H1 (cell line): Measurements from ENCODE around the gene SBF2. TPM values are rescaled to one million over a fixed set of nuclear protein-coding genes. Genes with fewer than 3 reads are reported as not detected.
"Not testable (repeated sequence)": the region's sequence is repeated elsewhere in the genome, so short reads cannot be mapped to it uniquely, and the experiment has no call there.

Source experiments
- CTCF ChIA-PET: fragments of 300-600 bp; sonication (Branson Sonifier 250); formaldehyde crosslinking; loops from one replicate; lab custom pipeline; 2021; ENCODE audit not compliant: partially characterized antibody; lab: Charles Lee
- POLR2A ChIA-PET: fragments of 300-600 bp; sonication (Branson Sonifier 250); formaldehyde crosslinking; loops from one replicate; lab custom pipeline; 2021; ENCODE audit warnings: inconsistent platforms; ENCODE audit not compliant: partially characterized antibody; lab: Charles Lee
- DNase-seq, 2 experiments: peaks; one replicate each; pipeline versions ENCODE4 v3.0.0 to v3.0.0-alpha.2; 2010 to 2022; ENCODE audit warnings: low spot score in 2 of 2, low read depth in 1 of 2, mixed read lengths in 1 of 2
- FAIRE-seq: peaks from 2 replicates; lab custom pipeline; 2011; peaks lifted over from hg19 to GRCh38; lab: Jason Lieb, UNC
- H2AFZ ChIP-seq: 2 replicates; pipeline ENCODE4 v1.8.1; 2012; ENCODE audit warnings: low read length, inconsistent platforms
- H2AK5ac ChIP-seq: 2 replicates; pipeline ENCODE4 v1.6.1; 2013; ENCODE audit warnings: low read depth, low read length
- H2BK120ac ChIP-seq: replicated peaks from 2 replicates; pipeline ENCODE3; 2013; ENCODE audit warnings: low read depth, low read length, inconsistent platforms
- H2BK12ac ChIP-seq: 2 replicates; pipeline ENCODE4 v1.6.1; 2013; ENCODE audit warnings: low read depth, low read length
- H2BK15ac ChIP-seq: 2 replicates; pipeline ENCODE4 v1.6.1; 2013; ENCODE audit warnings: low read length
- H2BK20ac ChIP-seq: 2 replicates; pipeline ENCODE4 v1.6.1; 2013; ENCODE audit warnings: low read length
- H2BK5ac ChIP-seq: 2 replicates; pipeline ENCODE4 v1.6.1; 2013; ENCODE audit warnings: low read depth, low read length
- H3K14ac ChIP-seq: 2 replicates; pipeline ENCODE4 v1.6.1; 2013; ENCODE audit warnings: inconsistent platforms; ENCODE audit not compliant: insufficient read length
- H3K18ac ChIP-seq: 2 replicates; pipeline ENCODE4 v1.6.1; 2013; ENCODE audit warnings: low read length; ENCODE audit errors: extremely low read depth
- H3K23ac ChIP-seq: 2 replicates; pipeline ENCODE4 v1.6.1; 2013; ENCODE audit warnings: inconsistent platforms; ENCODE audit not compliant: insufficient read length
- H3K23me2 ChIP-seq: 2 replicates; pipeline ENCODE4 v1.6.1; 2013; ENCODE audit warnings: low read depth, low read length
- H3K27ac ChIP-seq: 2 replicates; pipeline ENCODE4 v1.6.1; 2011; ENCODE audit warnings: low read depth, low read length, inconsistent platforms
- H3K27me3 ChIP-seq, 4 experiments: replicated peaks in 1 of 4; 1 replicate in 1 of 4; 2 replicates in 3 of 4; pipeline versions ENCODE4 v1.6.1 to v1.8.1; 2011 to 2013; ENCODE audit warnings: low read length in 3 of 4, mild to moderate bottlenecking in 3 of 4, inconsistent platforms in 2 of 4, mixed read lengths in 2 of 4, moderate library complexity in 1 of 4; ENCODE audit not compliant: control insufficient read depth in 3 of 4, insufficient read depth in 3 of 4; ENCODE audit errors: extremely low read depth in 1 of 4
- H3K36me3 ChIP-seq, 4 experiments: 2 replicates each; pipeline versions ENCODE4 v1.6.1 to v1.8.1; 2011 to 2013; ENCODE audit warnings: mild to moderate bottlenecking in 4 of 4, low read length in 3 of 4, moderate library complexity in 2 of 4, control low read depth in 1 of 4, inconsistent platforms in 1 of 4; ENCODE audit not compliant: insufficient read depth in 4 of 4, control insufficient read depth in 2 of 4
- H3K4ac ChIP-seq: replicated peaks from 2 replicates; pipeline ENCODE3; 2013; ENCODE audit warnings: low read length, low read depth, mixed read lengths, inconsistent platforms; ENCODE audit not compliant: insufficient read length
- H3K4me1 ChIP-seq, 4 experiments: replicated peaks in 1 of 4; 1 replicate in 1 of 4; 2 replicates in 3 of 4; pipeline versions ENCODE4 v1.6.1 to v1.8.1; 2011 to 2013; ENCODE audit warnings: low read length in 3 of 4, inconsistent platforms in 2 of 4, mixed read lengths in 1 of 4; ENCODE audit not compliant: insufficient read depth in 4 of 4, control insufficient read depth in 3 of 4
- H3K4me2 ChIP-seq, 2 experiments: 2 replicates each; pipeline versions ENCODE4 v1.6.1 to v1.8.1; 2011 to 2013; ENCODE audit warnings: low read depth in 2 of 2, low read length in 2 of 2, control low read depth in 1 of 2, inconsistent platforms in 1 of 2, mild to moderate bottlenecking in 1 of 2; ENCODE audit not compliant: insufficient read depth in 1 of 2
- H3K4me3 ChIP-seq, 4 experiments: fragments of 200-600, 300-600 bp in 1 of 4; sonication (generic), shearing (Covaris generic), sonication (Bioruptor Twin) in 1 of 4; 2 replicates each; pipeline versions ENCODE4 v1.5.1 to v1.8.1; 2011 to 2016; ENCODE audit warnings: low read length in 4 of 4, low read depth in 3 of 4, control low read depth in 2 of 4, inconsistent platforms in 2 of 4, mild to moderate bottlenecking in 2 of 4, mixed read lengths in 1 of 4, moderate library complexity in 1 of 4; ENCODE audit not compliant: insufficient read depth in 2 of 4; ENCODE audit errors: extremely low read depth in 1 of 4
- H3K56ac ChIP-seq: replicated peaks from 2 replicates; pipeline ENCODE3; 2013; ENCODE audit warnings: low read depth, mild to moderate bottlenecking, mixed read lengths, low read length, inconsistent platforms; ENCODE audit not compliant: insufficient read length
- H3K79me1 ChIP-seq: 2 replicates; pipeline ENCODE4 v1.6.1; 2013; ENCODE audit warnings: low read depth, low read length, control low read depth
- H3K79me2 ChIP-seq, 2 experiments: 2 replicates each; pipeline versions ENCODE4 v1.6.1 to v1.8.1; 2012 to 2013; ENCODE audit warnings: low read length in 2 of 2, mild to moderate bottlenecking in 2 of 2, inconsistent platforms in 1 of 2; ENCODE audit not compliant: insufficient read depth in 2 of 2, control insufficient read depth in 1 of 2
- H3K9ac ChIP-seq, 4 experiments: replicated peaks in 1 of 4; 1 replicate in 1 of 4; 2 replicates in 3 of 4; pipeline versions ENCODE4 v1.6.1 to v1.8.1; 2011 to 2013; ENCODE audit warnings: low read depth in 3 of 4, low read length in 3 of 4, control low read depth in 2 of 4, mild to moderate bottlenecking in 2 of 4, moderate library complexity in 2 of 4, inconsistent platforms in 1 of 4; ENCODE audit errors: extremely low read depth in 1 of 4
- H3K9me3 ChIP-seq, 2 experiments: 2 replicates each; pipeline versions ENCODE4 v1.6.1 to v1.8.1; 2012 to 2013; ENCODE audit warnings: mild to moderate bottlenecking in 2 of 2, moderate library complexity in 2 of 2, control low read depth in 1 of 2, inconsistent platforms in 1 of 2, low read depth in 1 of 2, low read length in 1 of 2, mixed read lengths in 1 of 2; ENCODE audit not compliant: insufficient read depth in 2 of 2
- H4K20me1 ChIP-seq, 2 experiments: replicated peaks in 1 of 2; 2 replicates each; pipeline versions ENCODE3 to v1.8.1; 2011 to 2013; ENCODE audit warnings: inconsistent platforms in 2 of 2, low read length in 2 of 2, mild to moderate bottlenecking in 1 of 2; ENCODE audit not compliant: insufficient read depth in 2 of 2, control insufficient read depth in 1 of 2
- H4K5ac ChIP-seq: 2 replicates; pipeline ENCODE4 v1.6.1; 2013; ENCODE audit warnings: low read length, low read depth, mixed read lengths, inconsistent platforms; ENCODE audit not compliant: insufficient read length
- H4K8ac ChIP-seq: 2 replicates; pipeline ENCODE4 v1.8.0; 2013; ENCODE audit warnings: mild to moderate bottlenecking, moderate library complexity, low read length, inconsistent platforms; ENCODE audit not compliant: insufficient read depth; ENCODE audit errors: extremely low read depth
- H4K91ac ChIP-seq: replicated peaks from 2 replicates; pipeline ENCODE3; 2013; ENCODE audit warnings: low read length, mixed read lengths, inconsistent platforms; ENCODE audit not compliant: insufficient read length
- WGBS, 2 experiments: shearing (Covaris generic) in 1 of 2; methylation state at CpG; one replicate each; pipeline versions ENCODE4 v1.1.6 to v1.1.7; 2013 to 2015; ENCODE audit warnings: low lambda C conversion rate in 2 of 2, mixed read lengths in 2 of 2, inconsistent platforms in 1 of 2, low coverage in 1 of 2, missing lambda C conversion rate in 1 of 2; ENCODE audit not compliant: insufficient replicate concordance in 2 of 2, insufficient coverage in 1 of 2, insufficient read length in 1 of 2; ENCODE audit errors: extremely low coverage in 1 of 2, missing lambda C conversion rate in 1 of 2; 5-methylcytosine and 5-hydroxymethylcytosine counted together
- polyA plus RNA-seq, 7 experiments: library from polyadenylated mRNA; depleted of rRNA in 3 of 7; stranded (reverse) in 5 of 7; unstranded in 2 of 7; fragments of >200 nt in 5 of 7; fragments of 200-250 nt in 2 of 7; gene quantifications; 1 replicate in 5 of 7; 2 replicates in 1 of 7; 4 replicates in 1 of 7; pipeline versions ENCODE4 v1.2.1 to v1.2.3, GENCODE V29; 2011 to 2013; ENCODE audit warnings: missing spikeins in 2 of 7, mixed read lengths in 2 of 7
- total RNA-seq: library from RNA; stranded (reverse); fragmentation: NEBNext Ultra II Directional; extraction: Animal tissue kit (Norgen Biotek cat#: 25700); gene quantifications from 2 replicates; pipeline ENCODE4 v1.2.1, GENCODE V29; 2021

Gene SBF2
- total and polyA plus RNA-seq, 2 of the 8 experiments (the other 6 are each of a cell fraction or from before 2014, with no cell fraction given), result 36.7 to 50.5 TPM

DNA sequence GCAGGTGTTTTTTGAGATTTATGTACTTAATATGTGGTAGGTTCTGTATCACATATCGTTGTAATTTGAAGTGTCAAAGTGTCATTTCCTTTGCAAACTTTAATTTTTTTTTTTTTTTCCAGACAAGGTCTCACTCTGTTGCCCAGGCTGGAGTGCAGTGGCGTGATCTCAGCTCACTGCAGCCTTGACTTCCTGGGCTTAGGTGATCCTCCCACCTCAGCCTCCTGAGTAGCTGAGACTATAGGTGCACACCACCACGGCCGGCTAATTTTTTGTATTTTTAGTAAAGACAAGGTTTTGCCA, 206.1 kb downstream of the SBF2 start:
- H3K79me2 ChIP-seq, H3K27me3 ChIP-seq, H4K8ac ChIP-seq, H3K4me3 ChIP-seq, H3K4me2 ChIP-seq, H4K5ac ChIP-seq, H2BK20ac ChIP-seq, H3K18ac ChIP-seq, H3K36me3 ChIP-seq, H2BK5ac ChIP-seq, H2BK15ac ChIP-seq, H3K4me1 ChIP-seq, H4K20me1 ChIP-seq, H2BK120ac ChIP-seq, H3K56ac ChIP-seq, H3K4ac ChIP-seq, DNase-seq, H3K14ac ChIP-seq, H3K23me2 ChIP-seq, H3K9me3 ChIP-seq, H4K91ac ChIP-seq, POLR2A ChIA-PET, H2AFZ ChIP-seq, H3K79me1 ChIP-seq, H3K27ac ChIP-seq, H3K23ac ChIP-seq, H2AK5ac ChIP-seq, H2BK12ac ChIP-seq, FAIRE-seq, H3K9ac ChIP-seq: not testable (repeated sequence)
- 87% methylated on average over 4 of the region's 4 CpGs; no CpG with 5 or more reads in 1 of the 2 experiments for WGBS, 2 experiments
- CTCF ChIA-PET, result interaction anchor here (2.4 kb wide), 1 partner anchor 11 kb away, joined by 9 read pairs; no protein-coding TSS in a partner anchor
